Activated CD4-positive, alpha-beta T cell treated with anti-CD3 and anti-CD28 coated beads, Interleukin-2, amount 50 U/mL, for 1 hour (primary cell): ENCODE data around the gene ATXN10.

Source experiments
- DNase-seq: peaks from one replicate; pipeline ENCODE4 v3.0.0-alpha.2; 2020

The ATXN10 gene

GRCh38 chr22:45882881-45883810 is 211.5 kb downstream of the ATXN10 start:
- no peak for DNase-seq

DNA sequence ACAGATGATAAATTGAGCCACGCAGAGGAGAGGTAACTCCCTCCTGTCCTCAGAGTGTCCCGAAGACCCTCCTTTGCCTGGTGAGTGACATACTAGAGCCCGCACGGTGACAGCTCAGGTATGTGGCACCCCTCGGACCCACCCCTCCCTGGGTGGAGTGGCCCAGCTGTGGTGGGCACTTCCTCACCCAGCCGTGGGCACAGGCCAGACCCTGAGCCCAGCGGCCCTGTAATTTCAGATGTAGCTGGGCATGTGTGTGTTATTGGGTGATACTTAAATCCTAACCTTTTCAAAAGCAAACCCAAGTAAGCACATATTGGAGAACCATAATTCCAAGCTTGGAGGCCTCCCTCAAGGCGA is 212.2 kb downstream of the ATXN10 start:
- DNase-seq: no peak

- DNase-seq: no peak
Observed at GRCh38 chr22:45884201-45885062, 212.8 kb downstream of the ATXN10 start.

DNA sequence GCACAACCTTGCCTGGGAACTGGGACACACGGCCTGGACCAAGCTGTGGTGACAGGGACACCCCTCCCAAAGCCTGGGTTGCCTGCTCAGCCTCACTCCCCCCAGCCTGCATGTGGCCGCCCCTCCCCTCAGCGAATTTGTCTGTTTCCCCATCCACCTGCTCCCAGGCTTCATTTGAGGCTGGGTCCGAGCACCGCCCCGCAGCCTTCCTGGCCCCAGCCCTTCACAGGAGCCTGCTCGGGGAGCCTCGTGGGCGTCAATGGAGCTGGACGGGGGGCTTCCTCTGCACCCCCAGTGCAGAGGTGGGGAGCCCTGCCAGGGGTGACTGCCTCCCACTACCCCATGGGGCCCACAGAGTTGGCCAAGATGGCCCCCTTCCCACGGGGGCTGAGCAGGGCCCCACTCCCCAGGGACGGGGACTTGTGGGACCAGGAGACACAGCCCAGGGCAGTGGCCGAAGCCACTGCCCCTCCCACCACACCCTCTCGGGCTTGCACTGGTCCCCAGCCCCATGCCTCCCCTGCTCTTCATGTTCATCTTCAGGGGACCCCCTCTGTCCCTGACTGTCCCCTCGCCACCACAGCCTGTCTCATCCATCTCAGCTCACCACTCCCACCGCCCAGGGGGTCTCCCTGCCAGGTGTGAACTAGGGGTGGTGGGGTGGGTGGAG is 213.7 kb downstream of the ATXN10 start:
- no peak for DNase-seq

- no peak for DNase-seq
Observed at GRCh38 chr22:45885941-45886395, 214.3 kb downstream of the ATXN10 start.

GRCh38 chr22:45886540-45886939 is 214.9 kb downstream of the ATXN10 start:
- no peak for DNase-seq

GRCh38 chr22:45887202-45888131 is 215.8 kb downstream of the ATXN10 start:
- DNase-seq: no peak

DNA sequence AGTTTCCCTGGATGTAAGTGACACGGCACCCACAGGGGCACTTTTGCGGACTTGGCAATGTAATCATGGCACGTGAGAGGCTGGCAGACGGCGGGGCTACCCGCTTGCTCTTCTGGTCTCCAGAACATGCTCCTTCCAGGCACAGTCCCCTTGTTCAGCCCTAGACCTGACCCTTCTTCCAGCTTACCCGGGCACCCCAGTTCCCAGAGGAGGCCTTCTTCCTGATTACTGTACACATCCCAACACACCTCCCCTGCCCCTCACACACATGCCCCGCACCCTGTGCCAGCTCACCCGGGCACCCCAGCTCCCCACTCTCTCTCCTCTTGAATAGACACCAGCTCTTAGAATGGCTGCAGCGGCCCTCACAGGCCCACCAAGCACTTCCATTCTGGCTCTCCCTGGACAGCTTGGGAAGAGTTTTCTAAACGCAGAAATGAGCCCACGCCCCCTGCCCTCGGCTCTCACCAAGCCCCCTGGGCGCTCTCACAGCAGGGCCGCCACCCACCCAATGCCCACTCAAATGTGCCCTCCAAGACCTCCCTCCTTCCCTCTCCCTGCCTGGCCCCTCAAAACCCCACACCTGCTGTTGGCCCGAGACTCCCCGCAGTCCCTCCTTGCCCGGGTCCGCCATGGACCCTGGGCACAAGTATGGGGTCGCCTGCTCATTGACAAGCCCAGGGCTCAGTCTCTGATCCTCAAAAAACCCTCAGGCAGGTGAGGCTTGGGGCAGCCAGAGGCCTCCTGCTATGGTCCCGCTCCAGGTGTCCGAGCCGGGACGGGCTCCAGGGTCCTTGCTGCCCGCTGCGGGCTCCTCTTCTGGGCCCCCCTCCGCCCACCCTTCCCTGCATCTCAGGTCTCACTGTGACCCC is 216.8 kb downstream of the ATXN10 start:
- DNase-seq: no peak

GRCh38 chr22:45889093-45889538 is 217.5 kb downstream of the ATXN10 start:
- no peak for DNase-seq

GRCh38 chr22:45889539-45890350 is 218.1 kb downstream of the ATXN10 start:
- no peak for DNase-seq

GRCh38 chr22:45890351-45890635 is 218.7 kb downstream of the ATXN10 start:
- no peak for DNase-seq

DNA sequence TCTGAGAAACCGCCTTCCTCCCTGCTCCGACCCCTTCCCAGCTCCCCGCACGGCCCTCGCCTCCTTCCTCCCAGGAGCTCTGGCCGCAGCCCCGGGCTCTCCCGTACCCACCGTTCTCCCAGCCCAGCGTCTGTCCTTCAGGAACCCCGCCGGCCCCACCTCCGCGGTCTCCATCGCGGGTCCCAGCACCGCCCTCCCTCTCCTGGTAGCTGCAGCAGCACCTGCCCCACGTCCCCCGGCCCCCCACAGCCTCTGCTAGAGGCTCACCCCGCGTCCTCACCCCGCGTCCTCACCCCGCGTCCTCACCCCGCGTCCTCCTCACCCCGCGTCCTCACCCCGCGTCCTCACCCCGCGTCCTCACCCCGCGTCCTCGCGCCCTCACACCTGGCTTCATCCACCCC is 219.4 kb downstream of the ATXN10 start:
- DNase-seq: no peak

DNA sequence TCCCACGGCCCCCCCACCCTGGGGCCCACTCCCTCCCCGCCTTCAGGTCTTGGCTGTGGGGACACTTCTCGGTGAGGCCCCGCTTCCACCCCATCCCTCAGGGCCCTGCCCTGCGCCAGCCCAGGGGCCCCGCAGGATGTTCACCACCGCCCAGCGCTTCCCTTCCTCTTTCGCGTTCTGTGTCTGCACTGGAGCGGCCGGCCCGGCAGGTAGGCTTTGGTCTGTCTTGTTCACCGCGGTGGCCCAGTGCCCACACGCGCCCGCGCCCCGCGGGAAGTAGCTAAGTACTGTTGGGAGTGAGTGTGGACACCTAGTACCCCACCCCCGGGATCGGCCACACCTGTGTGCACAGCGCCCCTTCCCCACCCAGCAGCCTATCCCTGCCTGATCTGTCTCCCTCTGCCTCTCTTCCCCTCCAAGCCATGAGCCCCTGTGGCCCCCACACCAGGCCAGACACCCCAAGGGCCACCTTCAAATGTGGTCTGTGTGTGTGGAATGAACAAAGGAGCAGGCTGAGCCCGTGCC is 219.9 kb downstream of the ATXN10 start:
- no peak for DNase-seq

GRCh38 chr22:45891996-45892621 is 220.5 kb downstream of the ATXN10 start:
- DNase-seq: no peak

DNA sequence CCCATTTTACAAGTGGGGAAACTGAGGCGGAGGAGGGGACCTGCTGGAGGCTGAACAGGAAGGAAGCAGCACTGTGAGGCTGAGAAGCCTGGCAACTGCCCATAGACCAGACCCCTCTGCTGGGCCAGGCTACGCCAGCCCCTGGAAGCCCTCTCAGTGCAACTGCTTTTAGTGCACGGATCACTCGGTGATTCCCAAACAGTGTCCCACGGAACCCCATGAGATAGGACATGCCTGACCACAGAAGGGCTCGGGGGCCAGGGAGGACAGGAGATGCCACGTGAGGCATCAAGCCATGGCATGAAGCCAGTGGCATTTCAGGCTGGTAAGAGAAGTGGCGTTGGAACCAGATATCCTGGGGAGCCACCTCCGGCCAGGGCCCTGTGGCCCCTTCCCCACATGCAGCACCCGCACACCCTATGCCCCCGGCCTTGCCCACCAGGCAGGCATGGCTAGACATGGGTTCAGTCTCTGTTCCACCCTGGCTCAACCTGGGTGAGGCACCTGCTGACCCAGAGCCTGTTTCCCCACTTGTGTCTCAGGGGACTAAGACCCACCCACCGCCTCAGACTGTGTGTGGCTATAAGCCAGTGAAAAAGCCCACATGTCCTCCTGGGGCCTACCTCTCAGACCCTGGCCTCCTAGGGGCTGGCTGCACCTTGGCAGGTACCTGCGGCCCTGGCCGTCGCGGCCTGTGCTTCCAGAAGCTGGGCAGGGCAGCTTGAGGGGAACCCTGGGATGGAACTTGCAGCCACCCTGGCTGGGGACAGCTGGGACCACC is 221.2 kb downstream of the ATXN10 start:
- DNase-seq: no peak

GRCh38 chr22:45893516-45893915 is 221.9 kb downstream of the ATXN10 start:
- no peak for DNase-seq
